Measurements from ENCODE around the gene MIR17HG. TPM values are rescaled to one million over a fixed set of nuclear protein-coding genes. Genes with fewer than 3 reads are reported as not detected.

Gene MIR17HG
- total RNA-seq, 1 experiment from 2014 or later = 15.8 TPM

GRCh38 chr13:91368101-91368500 is 20.6 kb downstream of the MIR17HG start:
- Histone ChIP-seq H3K4me3 (ENCODE audit: low read depth, low read length, poor library complexity, severe bottlenecking) (no peak overlapping the region), H3K27ac (ENCODE audit: low read depth, low read length, poor library complexity, severe bottlenecking) (no peak overlapping the region), H3K27me3 (replicated peaks; ENCODE audit: insufficient read depth, low read depth, low read length, poor library complexity) (no peaks in the 10 kb centered on the region), H3K4me1 (ENCODE audit: insufficient read depth, low read length, poor library complexity, severe bottlenecking) (peaks cover 9% of the 10 kb centered on the region), H3K9me3 (ENCODE audit: low read depth, low read length, poor library complexity, severe bottlenecking) (no peaks in the 10 kb centered on the region), H3K36me3 (ENCODE audit: insufficient read depth, low read length, poor library complexity, severe bottlenecking) (no peaks in the 10 kb centered on the region)
- POLR2A ChIA-PET (ENCODE audit: low non-redundant PET) = no interaction called here
- DNase-seq (ENCODE audit: low spot score) = no peak
- intact Hi-C loops (cut with micrococcal nuclease; ENCODE audit: unreplicated experiment) = no loop called here
- BruUV-seq (replicated peaks) = no TSS peak
- CTCF ChIA-PET = no interaction called here
- TF ChIP-seq CTCF (conservative IDR thresholded peaks at IDR 0.05; ENCODE audit: low read depth, low read length) = no peak
- no peak for TF ChIP-seq EZH2 (IDR thresholded peaks at IDR 0.05; ENCODE audit: borderline replicate concordance, low read depth, low read length, poor library complexity, severe bottlenecking)

GRCh38 chr13:91368676-91369440 is 21.4 kb downstream of the MIR17HG start:
- Histone ChIP-seq H3K36me3 (ENCODE audit: insufficient read depth, low read length, poor library complexity, severe bottlenecking) (no peaks in the 10 kb centered on the region), H3K9me3 (ENCODE audit: low read depth, low read length, poor library complexity, severe bottlenecking) (no peaks in the 10 kb centered on the region), H3K4me3 (ENCODE audit: low read depth, low read length, poor library complexity, severe bottlenecking) (no peak overlapping the region), H3K4me1 (ENCODE audit: insufficient read depth, low read length, poor library complexity, severe bottlenecking) (peaks cover 9% of the 10 kb centered on the region), H3K27me3 (replicated peaks; ENCODE audit: insufficient read depth, low read depth, low read length, poor library complexity) (no peaks in the 10 kb centered on the region), H3K27ac (ENCODE audit: low read depth, low read length, poor library complexity, severe bottlenecking) (no peak overlapping the region)
- no peak for DNase-seq (ENCODE audit: low spot score)
- POLR2A ChIA-PET (ENCODE audit: low non-redundant PET) = no interaction called here
- intact Hi-C loops (cut with micrococcal nuclease; ENCODE audit: unreplicated experiment) = no loop called here
- BruUV-seq (replicated peaks) = no TSS peak
- CTCF ChIA-PET = no interaction called here
- TF ChIP-seq CTCF (conservative IDR thresholded peaks at IDR 0.05; ENCODE audit: low read depth, low read length) (no peak), EZH2 (IDR thresholded peaks at IDR 0.05; ENCODE audit: borderline replicate concordance, low read depth, low read length, poor library complexity, severe bottlenecking) (no peak)

- Histone ChIP-seq H3K9me3 (ENCODE audit: low read depth, low read length, poor library complexity, severe bottlenecking) (no peaks in the 10 kb centered on the region), H3K4me3 (ENCODE audit: low read depth, low read length, poor library complexity, severe bottlenecking) (no peak overlapping the region), H3K4me1 (ENCODE audit: insufficient read depth, low read length, poor library complexity, severe bottlenecking) (peaks cover 9% of the 10 kb centered on the region), H3K36me3 (ENCODE audit: insufficient read depth, low read length, poor library complexity, severe bottlenecking) (no peaks in the 10 kb centered on the region), H3K27me3 (replicated peaks; ENCODE audit: insufficient read depth, low read depth, low read length, poor library complexity) (no peaks in the 10 kb centered on the region), H3K27ac (ENCODE audit: low read depth, low read length, poor library complexity, severe bottlenecking) (no peak overlapping the region)
- peak; percentile 21 for DNase-seq (ENCODE audit: low spot score)
- no TSS peak for BruUV-seq (replicated peaks)
- TF ChIP-seq EZH2 (IDR thresholded peaks at IDR 0.05; ENCODE audit: borderline replicate concordance, low read depth, low read length, poor library complexity, severe bottlenecking) (no peak), CTCF (conservative IDR thresholded peaks at IDR 0.05; ENCODE audit: low read depth, low read length) (no peak)
- ChIA-PET CTCF (no interaction called here), POLR2A (ENCODE audit: low non-redundant PET) (no interaction called here)
- intact Hi-C loops (cut with micrococcal nuclease; ENCODE audit: unreplicated experiment) = no loop called here
Observed at GRCh38 chr13:91369441-91369831, 21.9 kb downstream of the MIR17HG start.

All from A673 (cell line).